Vagina (tissue), 2 donors: Measurements from ENCODE around the gene NAV2.

Experiments
- POLR2AphosphoS5 ChIP-seq, 2 donors: sonication (generic); formaldehyde crosslinking; IDR thresholded peaks; one replicate each; pipeline ENCODE4 v1.9.0; 2017; ENCODE audit warnings: antibody characterized with exemption in 2 of 2, mild to moderate bottlenecking in 2 of 2, low read depth in 1 of 2; ENCODE audit not compliant: insufficient read depth in 1 of 2
- TF ChIP-seq, protein P1 (sequence below), 3 experiments: fragments of 450-650 bp in 2 of 3; fragments of 200-600 bp in 1 of 3; sonication (generic) in 1 of 3; IDR thresholded peaks; one replicate each; pipeline ENCODE4 v1.5.1; 2017 to 2019; ENCODE audit warnings: antibody characterized with exemption in 3 of 3, mild to moderate bottlenecking in 2 of 3, moderate library complexity in 2 of 3

DNA sequence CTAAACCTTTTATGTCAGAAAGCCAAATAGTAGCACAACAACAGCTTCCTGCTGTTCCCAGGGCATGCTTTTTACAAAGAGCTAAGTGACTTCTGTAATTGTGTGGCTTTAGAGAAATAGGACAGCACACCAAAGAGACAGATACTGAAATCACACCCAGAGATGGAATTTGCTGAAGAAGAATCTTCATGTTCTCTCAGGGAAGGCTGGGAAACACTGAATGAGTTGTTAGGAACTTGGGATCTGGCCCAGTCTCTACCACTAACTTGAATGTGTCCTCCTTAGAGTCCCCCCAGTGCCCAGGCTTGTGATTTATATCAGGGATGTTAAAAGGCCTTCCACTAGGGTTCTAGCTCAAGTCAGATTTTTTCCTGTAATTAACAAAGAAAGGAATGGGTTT lies 272.5 kb downstream of the NAV2 start:
- TF ChIP-seq, protein P1, sequence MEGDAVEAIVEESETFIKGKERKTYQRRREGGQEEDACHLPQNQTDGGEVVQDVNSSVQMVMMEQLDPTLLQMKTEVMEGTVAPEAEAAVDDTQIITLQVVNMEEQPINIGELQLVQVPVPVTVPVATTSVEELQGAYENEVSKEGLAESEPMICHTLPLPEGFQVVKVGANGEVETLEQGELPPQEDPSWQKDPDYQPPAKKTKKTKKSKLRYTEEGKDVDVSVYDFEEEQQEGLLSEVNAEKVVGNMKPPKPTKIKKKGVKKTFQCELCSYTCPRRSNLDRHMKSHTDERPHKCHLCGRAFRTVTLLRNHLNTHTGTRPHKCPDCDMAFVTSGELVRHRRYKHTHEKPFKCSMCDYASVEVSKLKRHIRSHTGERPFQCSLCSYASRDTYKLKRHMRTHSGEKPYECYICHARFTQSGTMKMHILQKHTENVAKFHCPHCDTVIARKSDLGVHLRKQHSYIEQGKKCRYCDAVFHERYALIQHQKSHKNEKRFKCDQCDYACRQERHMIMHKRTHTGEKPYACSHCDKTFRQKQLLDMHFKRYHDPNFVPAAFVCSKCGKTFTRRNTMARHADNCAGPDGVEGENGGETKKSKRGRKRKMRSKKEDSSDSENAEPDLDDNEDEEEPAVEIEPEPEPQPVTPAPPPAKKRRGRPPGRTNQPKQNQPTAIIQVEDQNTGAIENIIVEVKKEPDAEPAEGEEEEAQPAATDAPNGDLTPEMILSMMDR (IDR thresholded peaks at IDR 0.05) = no peak
- TF ChIP-seq POLR2AphosphoS5 (IDR thresholded peaks at IDR 0.05; ENCODE audit: insufficient read depth in 1 of 2, low read depth in 1 of 2) = no peak
